ENCODE data around the gene FAM20C. TPM values are rescaled to one million over a fixed set of nuclear protein-coding genes. Genes with fewer than 3 reads are reported as not detected.
"Not testable (repeated sequence)": the region's sequence is repeated elsewhere in the genome, so short reads cannot be mapped to it uniquely, and the experiment has no call there.

FAM20C gene
- total RNA-seq, 1 donor from 2014 or later: 0.70 TPM

DNA sequence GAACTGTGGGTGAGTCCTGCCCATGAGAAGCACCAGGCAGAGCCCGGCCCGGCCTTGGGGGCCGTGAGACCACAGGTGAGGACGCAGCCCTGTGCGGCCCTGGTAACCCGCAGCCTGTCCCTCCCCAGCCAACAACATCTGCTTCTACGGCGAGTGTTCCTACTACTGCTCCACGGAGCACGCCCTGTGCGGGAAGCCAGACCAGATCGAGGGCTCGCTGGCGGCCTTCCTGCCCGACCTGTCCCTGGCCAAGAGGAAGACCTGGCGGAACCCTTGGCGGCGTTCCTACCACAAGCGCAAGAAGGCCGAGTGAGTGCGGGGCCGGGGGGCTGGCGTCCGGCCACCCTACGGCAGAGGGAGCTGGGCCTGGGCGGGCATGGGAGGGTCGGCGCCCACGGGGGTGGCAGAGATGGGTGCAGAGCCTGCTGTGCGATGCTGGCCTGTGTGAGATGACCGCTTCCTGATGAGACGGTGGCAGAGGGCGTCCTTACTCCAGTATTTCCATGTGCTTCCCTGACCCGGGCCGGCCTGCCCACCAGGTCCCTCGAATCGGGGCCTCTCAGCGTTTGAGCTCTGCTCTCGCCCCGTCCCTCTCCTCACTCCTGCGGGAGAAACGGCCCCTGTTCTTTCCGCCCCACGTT, 63.5 kb downstream of the FAM20C start:
- intact Hi-C loops (cut with micrococcal nuclease): no loop called here

DNA sequence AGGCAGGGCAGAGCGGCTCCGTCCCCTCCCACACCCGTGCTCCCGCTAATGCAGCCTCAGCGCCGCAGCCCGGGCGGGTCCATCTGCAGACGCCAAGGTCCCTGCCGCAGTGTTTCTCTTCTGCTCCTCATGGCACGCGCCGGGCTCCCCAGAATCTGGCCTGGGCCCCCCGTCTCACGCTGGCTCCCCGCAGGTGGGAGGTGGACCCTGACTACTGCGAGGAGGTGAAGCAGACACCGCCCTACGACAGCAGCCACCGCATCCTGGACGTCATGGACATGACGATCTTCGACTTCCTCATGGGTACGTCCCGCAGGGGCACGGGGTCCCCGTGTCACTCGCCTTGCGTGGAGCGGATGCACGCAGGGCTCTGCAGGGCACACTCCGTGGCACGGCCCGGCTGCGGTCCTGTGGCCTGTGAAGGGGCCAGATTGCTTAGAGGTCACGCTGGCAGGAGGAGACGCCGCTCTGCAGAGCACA, 64.1 kb downstream of the FAM20C start:
- intact Hi-C loops (cut with micrococcal nuclease): no loop called here

DNA sequence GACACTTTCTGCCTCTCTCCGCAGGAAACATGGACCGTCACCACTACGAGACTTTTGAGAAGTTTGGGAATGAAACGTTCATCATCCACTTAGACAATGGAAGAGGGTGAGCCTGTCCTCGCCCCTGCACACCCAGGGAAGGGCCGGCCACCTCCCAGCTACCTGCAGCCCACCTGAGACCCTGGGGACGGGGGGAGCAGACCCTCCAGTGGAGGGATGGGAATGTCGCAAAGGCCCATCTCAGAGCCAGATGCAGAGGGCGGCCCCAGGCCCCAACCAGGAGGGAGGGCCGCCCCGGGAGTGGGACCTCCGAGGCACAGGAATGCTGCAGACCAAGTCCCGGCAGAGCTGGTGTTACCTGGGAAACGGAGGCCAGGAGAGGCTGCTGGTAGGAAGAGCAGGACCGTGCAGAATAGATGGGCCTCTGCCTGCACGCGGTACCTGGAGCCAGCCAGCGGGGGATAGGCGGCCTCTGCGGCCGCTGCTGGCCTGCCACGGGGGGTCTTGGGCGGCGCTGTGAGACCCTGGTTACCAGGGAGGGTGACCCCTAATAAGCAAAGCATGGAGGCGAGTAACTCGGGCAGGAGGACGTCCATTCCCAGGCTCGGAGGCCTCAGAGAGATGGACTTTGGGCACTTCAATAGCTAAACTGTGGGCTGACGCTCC, 64.7 kb downstream of the FAM20C start:
- intact Hi-C loops (cut with micrococcal nuclease): no loop called here

DNA sequence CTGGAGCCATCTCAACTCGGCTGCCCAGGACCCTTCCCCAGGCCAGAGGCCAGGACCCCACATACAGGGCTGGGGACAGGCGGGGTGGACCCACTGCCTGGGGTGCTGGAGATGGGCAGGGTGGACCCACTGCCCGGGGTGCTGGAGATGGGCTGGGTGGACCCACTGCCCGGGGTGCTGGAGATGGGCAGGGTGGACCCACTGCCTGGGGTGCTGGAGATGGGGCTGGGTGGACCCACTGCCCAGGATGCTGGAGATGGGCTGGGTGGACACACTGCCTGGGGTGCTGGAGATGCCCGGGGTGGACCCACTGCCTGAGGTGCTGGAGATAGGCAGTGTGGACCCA, 65.2 kb downstream of the FAM20C start:
- intact Hi-C loops (cut with micrococcal nuclease): no loop called here

DNA sequence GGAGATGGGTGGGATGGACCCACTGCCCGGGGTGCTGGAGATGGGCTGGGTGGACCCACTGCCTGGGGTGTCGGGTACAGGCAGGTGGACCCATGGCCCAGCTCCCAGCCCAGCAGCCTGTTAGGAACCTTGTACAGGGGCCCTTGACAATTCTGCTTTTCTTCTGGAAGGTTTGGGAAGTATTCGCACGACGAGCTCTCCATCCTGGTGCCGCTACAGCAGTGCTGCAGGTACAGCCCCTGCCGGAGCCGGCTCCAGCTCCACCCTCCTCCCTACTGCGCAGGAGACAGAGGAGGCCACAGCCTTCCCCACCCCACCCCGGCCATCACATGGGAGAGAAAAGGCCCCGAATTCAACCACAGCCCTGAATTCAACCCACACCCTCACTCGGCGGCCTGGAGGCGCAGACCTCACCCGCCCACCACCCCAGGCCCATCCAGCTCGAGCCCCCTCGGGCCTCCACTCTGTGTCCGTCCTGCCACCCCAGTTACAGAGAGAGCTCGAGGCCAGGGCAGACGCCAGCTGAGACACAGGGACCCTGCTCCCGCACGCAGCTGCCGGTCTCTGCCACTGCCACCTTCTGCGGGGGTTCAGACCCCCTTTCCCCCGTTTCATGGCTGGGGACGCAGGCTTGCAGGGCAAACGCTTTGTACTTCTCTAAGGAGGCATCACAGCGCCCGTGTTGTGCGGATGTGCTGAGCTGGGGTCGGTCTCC, 66.3 kb downstream of the FAM20C start:
- intact Hi-C loops (cut with micrococcal nuclease): no loop called here

DNA sequence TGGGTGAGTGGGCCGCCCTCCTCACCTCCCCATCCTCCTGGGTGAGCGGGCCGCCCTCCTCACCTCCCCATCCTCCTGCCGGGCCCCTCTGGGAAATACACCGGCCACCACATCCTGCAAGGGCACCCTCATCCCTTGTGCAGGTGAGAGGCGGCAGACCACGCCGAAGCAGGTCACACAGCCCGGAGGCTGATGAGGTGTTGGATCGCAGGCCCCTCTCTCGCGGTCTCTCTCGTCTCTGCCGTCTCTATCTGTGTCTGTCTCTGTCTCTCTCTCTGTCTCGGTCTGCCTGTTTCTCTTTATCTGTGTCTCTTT, 66.8 kb downstream of the FAM20C start:
- intact Hi-C loops (cut with micrococcal nuclease): no loop called here

DNA sequence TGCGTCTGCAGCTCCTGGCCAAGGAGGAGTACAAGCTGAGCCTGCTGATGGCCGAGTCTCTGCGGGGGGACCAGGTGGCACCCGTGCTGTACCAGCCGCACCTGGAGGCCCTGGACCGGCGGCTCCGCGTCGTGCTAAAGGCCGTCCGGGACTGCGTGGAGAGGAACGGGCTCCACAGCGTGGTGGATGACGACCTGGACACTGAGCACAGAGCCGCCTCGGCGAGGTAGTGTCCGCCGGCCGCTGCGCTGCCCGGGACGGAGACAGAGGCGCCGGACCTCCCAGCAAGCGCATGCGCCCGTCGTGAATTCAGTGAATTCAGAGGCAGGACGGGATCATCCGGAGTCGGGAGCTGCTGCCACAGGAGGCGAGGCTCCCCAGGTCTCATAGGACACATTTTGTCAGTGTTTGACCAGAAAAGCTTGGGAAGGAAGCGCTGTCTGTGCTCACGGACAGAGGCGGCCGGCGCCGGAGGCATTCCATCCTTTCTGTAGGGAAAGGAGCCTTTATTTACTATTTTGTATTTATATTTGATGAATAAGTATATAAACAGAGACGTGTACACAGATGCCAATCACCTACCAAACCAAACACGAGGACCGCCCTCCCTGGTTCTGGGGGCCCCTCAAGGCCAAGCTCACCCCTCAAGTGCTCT, 67.5 kb downstream of the FAM20C start:
- intact Hi-C loops (cut with micrococcal nuclease): no loop called here

DNA sequence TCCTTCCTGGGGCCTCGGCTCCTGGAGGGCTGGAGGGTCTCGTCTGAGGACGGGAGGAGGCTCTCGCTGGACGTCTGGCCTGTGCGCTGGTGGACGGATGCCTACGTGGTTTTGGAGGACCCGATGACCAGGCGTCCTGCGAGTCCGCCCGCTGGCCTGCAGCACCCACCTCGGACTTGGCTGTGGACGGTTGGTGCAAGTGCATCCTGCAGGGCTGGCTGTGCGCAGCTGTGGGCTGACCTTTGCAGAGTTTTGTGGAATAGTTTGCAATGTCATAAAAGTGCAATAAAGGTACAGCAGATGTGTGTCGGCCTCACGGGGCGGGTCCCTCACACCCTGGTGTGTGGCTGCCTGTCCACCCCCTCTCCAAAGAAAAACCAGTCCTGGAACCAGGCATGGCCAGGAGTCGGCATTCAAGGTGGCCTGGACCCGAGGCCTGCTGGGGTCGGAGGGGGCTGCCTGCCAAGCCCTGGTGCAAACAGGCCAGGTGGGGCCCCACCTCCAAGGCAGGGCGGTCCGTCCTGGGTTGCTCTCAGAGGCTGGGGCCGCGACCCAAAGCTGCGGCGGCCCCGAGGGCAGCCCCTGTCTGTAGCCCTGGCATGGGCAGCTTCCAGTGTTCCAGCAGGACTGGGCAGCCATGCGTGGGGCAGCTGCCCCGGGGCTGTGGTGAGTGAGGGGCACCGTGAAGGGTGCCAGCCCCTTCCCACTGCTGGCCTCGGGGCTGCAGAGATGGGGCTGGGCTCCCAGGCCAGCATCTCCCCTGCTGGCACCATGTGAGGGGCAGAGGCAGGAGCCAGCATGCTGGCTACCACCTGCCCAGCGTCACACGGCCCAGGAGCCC, 68.3 kb downstream of the FAM20C start:
- intact Hi-C loops (cut with micrococcal nuclease): no loop called here

DNA sequence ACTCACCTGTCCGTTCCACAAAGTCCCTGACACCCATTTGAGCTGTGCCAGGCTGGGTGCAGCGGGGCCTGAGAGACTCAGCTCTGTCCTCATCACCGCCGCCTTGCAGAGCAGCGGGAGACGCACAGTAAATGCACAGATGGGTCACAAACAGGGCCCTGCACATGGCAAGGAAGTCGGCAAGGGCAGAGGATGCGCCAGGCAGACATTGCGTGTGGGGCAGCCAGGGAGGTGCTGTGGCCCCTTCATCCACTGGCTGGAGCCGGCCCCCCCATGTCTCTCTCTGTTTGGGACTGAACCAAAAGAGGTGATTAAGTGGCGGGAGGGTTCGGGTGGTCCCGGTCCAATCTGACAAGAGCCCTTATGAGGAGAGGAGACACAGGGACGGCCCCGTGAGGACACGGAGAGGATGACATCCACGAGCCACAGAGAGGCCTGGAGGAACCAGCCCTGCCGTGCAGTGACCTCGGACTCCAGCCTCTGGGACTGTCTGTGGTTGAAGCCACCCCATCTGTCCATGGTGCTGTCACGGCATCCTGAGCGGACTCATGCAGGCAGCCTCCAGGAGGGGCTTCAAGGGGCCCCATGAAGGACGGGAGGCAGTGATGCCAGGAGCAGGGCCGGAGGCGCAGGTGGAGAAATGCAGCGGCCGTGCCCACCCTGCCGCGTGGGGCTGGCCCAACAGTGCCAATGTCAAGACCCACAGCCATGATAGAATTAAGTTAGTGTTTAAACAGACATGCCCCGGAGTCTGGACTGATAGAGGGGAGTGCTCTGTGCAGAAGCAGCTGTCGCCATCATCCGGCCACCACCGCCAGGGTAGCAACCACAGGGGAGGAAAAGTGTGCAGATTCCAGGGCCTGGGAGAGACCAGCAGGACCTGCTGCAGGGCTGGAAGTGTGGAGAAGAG, 69.2 kb downstream of the FAM20C start:
- intact Hi-C loops (cut with micrococcal nuclease): no loop called here

DNA sequence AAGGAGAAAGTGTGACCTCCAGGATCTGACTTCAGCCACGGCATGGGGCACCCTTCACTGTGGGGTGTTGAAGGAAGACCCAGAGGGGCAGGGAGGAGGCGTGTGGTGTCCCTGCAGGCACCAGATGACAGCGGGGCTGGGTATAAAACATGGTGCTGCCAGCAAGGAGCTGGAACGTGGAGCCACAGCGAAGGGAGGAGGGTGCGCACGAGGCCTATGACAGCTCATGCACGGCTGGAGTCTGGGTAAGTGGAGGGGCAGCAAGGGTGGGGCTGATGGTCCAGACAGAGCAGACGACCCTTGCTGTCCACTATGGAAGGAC, 69.8 kb downstream of the FAM20C start:
- intact Hi-C loops (cut with micrococcal nuclease): no loop called here

DNA sequence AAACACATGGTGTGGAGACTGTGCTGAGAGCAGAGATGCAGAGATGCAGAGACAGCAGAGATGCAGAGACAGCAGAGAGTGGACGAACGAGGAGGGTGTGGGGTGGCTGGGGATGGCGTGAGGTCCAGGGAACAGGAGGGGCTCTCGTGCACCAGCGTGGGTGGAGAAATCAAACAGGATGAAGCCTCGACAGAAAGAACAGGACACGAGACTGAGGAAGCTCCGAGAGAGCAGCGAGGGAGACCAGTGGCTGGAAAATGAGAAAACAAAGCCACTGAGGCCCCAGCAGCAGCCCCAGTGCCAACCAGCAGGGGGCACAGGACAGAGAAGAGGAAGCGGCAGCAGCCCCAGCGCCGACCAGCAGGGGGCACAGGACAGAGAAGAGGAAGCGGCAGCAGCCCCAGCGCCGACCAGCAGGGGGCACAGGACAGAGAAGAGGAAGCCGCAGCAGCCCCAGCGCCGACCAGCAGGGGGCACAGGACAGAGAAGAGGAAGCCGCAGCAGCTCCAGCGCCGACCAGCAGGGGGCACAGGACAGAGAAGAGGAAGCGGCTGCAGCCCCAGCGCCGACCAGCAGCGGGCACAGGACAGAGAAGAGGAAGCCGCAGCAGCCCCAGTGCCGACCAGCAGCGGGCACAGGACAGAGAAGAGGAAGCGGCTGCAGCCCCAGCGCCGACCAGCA, 70.4 kb downstream of the FAM20C start:
- intact Hi-C loops (cut with micrococcal nuclease): not testable (repeated sequence)

DNA sequence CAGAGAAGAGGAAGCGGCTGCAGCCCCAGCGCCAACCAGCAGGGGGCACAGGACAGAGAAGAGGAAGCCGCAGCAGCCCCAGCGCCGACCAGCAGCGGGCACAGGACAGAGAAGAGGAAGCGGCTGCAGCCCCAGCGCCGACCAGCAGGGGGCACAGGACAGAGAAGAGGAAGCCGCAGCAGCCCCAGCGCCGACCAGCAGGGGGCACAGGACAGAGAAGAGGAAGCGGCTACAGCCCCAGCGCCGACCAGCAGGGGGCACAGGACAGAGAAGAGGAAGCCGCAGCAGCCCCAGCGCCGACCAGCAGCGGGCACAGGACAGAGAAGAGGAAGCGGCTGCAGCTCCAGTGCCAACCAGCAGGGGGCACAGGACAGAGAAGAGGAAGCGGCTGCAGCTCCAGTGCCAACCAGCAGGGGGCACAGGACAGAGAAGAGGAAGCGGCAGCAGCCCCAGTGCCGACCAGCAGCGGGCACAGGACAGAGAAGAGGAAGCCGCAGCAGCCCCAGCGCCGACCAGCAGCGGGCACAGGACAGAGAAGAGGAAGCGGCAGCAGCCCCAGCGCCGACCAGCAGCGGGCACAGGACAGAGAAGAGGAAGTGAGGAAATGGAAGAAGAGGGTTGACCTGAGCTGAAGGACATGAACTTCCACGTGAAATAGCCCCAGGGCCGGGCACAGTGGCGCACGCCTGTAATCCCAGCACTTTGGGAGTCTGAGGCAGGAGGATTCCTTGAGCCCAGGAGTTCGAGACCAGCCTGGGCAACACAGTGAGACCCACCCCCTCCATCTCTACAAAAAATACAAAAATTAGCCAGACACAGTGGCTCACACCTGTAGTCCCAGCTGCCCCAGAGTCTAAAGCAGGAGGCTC, 71.3 kb downstream of the FAM20C start:
- intact Hi-C loops (cut with micrococcal nuclease): not testable (repeated sequence)

DNA sequence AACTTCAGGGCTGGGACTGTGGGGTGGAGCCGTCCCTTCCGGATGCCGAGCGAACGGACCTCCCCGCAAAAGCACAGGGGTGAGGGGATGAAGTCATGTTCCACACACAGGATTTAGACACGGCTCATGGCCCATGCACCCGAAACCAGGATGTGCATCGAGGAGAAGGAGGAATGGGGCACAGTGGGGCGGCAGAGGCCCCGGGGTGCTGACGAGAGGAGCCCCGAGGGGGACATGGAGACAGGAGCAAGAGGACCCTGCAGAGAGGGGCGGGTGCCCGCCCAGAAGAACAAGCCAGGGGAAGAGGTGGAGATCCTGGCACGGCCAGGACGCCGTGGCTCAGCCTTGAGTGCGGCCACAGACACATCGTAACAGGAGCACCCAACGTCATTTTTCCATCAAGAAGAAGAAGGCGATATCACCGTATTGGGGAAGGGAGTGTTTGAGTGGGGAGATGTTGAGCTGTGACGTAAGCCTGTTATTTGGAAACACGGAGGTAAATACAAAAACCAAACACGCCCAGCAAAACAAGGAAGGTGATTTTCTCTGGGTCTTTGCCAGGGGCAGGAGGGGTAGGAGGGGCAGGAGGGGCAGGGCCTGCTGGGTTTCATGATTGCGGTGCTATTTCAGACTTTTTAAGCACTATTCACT, 72.3 kb downstream of the FAM20C start:
- intact Hi-C loops (cut with micrococcal nuclease): no loop called here

DNA sequence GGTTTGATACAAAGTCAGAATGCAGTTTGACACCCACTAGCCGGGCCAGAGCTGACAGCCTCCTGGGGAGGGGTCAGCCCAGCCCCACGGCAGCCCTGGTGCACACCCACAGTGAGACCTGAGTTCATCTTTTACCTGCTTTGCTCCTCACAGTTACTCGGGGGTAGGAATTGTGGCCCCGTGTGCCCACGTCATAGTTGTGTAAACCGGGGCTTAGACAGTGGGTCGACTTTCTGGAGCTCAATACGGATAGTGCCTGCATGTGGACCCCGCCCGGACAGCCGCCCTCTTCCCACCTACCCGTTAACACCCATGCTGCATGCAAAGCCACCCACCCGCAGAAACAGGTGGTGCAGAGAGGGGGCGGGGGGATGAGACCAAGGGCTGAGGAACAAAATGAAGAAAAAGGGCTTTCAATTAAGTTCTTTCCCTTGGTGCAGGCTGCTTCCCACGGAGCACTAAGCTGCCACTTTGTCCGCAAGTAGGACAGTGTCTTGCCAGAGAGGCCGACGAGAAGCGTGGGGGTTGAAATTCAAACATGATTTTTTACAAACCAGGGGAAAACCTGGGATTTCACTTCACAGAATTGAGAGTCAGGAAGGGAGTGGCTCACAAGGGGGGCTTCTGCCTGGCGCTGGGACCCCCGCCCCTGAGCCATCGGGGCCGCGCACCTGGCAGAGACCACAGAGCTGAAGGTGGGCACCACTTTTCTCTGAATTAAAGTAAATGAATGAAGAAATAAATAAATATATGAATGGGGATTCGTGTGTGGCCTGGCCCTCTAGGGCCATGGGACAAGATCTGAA, 73.0 kb downstream of the FAM20C start:
- intact Hi-C loops (cut with micrococcal nuclease): no loop called here

DNA sequence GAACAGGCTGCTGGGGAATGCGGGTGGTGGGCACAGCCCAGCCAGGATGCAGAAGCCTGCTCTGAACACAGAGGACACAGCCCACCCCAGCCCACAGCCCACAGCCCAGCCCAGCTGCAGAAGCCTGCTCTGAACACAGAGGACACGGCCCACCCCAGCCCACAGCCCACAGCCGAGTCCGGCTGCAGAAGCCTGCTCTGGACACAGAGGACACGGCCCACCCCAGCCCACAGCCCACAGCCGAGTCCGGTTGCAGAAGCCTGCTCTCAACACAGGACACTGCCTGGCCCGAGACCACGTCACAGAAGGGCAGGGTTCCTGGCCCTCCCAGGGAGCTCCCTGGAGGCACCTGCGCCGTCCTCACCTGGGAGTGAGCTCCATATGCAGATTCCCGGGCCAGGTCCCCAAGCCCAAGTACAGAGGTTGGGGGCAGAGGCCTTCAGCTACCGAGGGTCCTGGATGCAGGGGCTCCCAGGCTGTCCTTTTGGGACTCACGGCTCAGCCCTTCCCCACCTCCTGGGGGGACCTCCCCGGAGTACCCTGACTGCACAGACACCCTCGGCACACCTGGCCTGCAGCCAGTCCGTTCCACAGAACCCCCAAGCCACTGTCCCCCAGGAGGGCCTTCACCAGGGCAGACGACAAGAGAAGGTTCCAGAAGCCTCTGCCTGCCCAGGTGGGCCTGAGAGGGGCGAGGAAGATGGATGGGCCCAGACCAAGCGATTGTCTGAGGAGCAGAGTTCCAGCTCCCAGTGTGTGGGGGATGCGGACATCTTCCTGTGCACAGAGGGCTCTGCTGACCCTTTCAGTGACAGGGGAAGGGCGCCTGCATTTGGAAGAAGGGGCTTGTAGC, 73.9 kb downstream of the FAM20C start:
- intact Hi-C loops (cut with micrococcal nuclease): no loop called here
